GM04503 (cell line): ENCODE results near the gene SCN5A.

ENCODE experiments used
- DNase-seq: peaks from one replicate; pipeline ENCODE4 v3.0.0-alpha.2; 2012; ENCODE audit warnings: low read depth

The SCN5A gene

DNA sequence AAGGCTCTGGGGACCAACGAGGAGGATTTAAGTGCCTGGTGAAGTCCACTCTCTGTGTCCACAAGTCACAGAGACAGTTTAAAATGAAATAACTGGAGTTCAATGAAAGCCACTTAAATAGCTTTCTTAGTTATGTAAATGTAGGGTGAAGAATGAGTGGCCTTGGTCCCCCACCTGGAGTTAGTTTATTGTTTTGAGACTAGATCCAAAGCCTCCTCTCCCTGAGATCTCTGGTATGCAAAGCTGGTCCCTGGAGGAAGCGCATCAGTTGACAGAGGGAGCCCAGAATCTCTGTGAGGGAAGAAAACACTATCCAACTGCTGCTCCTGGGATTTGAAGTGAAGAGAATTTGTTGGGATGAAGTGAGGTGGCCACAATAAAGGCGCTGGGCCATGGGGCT is 112.8 kb downstream of the SCN5A start:
- DNase-seq, result no peak

DNA sequence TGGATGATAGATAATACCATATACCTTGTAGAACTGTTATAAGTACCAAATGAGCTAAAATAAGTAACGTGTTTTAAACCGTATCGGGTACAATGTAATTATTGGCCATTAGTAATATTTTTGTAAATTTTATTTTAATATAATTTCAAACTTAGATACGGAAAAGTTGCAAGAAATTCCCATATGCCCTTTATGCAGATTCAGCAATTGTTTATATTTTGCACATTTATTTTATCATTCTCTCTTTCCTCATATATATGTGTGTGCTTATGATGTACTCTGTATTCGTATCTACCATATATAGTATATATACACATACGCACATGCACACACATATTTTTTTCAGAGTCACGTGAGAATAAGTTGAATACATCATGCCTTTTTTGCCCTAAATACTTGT is 114.9 kb downstream of the SCN5A start:
- DNase-seq, result no peak

DNA sequence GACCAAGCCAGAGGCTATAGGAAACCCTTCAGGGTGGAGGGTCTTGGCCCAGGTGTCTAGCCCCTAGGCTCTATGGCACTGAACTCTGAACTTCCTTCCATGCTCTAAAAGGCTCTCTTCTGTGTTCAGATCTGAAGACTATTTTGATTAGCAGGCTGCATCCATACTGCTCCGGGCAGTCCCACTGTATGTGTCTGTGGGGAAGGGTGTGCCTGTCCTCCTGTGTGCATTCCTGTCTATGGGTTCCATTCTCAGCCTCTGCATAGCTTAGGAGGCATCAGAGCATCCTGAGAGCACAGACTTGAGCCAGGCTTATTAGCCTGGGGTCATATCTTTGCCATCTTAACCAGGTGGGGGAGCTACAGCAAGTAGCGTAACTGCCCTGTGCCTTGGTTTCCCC is 115.3 kb downstream of the SCN5A start:
- DNase-seq, result no peak

DNA sequence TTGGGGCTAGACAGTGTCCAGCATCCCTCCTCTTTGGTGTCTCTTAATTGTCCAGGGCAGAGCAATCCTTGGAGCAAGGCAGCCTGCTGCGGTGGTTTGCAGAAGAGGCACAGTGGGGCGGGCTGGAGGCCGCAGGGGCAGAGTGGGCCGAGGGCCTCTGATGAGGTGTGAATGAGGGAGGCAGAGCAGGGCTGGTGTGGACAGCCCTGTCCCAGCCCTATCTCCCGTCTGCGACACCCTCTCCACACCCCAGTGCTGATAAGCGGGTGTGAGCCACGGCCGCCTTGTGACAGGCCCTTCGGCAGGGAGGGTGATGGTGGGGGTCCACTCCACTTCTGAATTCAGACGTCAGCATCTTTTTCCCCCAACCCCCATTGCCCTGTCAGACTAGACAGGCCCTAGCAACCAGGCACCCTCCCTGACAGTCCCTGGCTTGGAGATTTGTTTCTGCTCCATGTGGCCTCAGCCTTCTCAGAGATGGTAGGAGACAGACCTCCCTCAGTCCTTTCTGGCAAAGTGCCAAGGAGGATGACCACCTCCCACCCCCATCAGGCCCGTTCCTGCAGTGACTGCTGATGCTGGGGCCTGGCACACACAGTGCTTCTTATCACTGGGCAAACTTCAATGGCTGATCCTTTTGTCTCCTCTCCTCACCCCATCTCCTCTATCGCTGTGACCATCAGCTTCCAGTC is 116.1 kb downstream of the SCN5A start:
- no peak for DNase-seq

DNA sequence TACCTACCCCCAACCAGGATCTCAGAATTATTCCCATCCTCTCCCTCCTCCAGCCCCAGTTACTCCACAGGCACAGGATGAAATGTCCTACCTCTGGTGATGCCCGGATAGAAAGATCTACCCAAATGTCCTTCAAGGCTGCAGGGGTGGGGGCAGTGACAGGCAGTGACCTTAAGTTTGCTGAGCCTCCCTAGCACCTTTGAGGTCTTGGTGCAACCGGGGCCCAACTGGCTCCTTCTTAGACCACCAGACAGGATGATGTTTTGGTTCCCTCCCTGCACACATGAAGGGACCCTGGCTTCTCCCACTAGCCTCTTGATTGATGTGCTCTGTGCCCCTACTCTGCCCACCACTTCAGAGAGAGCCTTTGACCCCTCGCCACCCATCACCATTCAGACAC is 117.0 kb downstream of the SCN5A start:
- no peak for DNase-seq

DNA sequence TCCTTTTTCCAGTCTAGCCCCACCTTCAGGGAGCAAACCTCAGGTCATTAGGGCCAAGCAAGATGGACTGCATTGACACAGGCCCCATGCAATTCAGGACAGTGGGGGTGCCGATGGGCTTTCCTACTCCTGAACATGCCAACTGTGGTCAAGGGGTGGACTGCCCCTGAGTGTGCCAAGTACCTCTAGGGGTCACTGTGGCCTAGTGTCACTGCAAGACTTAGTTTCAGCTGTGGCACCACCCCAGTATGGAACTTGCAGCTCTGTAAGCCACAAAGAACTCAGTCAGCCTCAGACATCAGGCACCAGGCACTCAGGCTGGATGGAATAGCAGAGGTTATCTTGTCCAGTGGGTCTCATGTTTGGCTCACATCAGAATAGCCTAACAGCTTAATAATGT is 121.0 kb downstream of the SCN5A start:
- DNase-seq, result no peak

DNA sequence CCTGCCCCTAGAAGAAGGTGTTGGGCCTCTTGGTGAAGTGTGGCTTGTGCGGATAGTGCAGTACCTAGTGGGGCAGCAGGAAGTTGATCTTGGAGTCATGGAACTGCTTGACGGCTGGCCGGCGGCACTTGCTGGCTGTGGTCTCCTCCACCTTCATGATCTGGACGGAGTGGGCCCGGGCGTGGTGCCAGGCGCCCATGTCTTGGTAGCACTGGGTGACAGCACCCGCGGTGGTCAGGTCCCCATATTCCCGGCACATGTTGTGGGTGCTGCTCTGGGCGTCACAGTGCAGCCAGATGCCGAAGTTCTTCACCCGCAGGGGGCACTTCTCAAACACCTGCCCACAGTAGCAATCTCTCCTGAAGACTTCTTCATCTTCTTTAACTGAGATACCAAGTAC is 122.7 kb downstream of the SCN5A start:
- DNase-seq, result no peak

DNA sequence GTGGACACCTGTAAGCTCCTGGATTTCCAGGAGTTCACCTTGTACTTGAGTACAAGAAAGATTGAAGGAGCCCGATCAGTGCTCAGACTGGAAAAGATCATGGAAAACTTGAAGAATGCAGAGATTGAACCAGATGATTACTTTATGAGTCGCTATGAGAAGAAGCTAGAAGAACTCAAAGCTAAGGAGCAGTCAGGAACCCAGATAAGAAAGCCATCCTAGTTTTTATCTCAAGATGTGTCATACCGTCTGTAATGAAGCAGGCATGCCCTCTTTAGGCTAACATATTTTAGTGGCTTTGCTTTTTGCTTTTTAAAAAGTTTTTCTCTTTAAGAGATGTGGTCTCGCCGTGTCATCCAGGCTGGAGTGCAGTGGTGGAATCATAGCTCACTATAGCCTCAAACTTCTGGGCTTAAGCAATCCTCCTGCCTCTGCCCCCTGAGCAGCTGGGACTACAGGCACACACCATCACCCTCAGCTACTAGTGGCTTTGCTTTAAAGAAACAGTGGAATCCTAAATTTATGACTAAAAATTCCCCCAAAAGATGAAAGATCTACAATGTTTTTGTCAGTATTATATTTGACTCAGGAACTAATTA is 125.2 kb downstream of the SCN5A start:
- no peak for DNase-seq

DNA sequence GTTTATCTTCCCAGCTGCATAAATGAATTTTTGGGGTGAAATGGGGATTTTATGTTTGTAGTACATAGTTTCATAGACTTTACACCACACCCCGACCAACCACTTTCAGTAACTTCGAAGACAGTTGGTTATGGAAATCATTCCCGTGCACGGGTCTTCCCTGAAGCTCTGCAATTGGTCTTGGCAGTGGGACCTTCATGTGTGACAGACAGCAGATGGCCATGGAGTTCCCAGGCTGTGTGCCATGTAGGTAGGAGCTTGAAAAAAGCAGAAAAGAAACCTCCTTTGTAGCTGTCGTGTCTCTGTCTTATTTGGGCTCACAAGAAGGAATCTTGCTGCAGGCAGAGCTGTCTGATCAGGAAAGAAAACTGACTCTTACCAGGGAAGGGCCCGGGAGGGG is 127.5 kb downstream of the SCN5A start:
- no peak for DNase-seq

DNA sequence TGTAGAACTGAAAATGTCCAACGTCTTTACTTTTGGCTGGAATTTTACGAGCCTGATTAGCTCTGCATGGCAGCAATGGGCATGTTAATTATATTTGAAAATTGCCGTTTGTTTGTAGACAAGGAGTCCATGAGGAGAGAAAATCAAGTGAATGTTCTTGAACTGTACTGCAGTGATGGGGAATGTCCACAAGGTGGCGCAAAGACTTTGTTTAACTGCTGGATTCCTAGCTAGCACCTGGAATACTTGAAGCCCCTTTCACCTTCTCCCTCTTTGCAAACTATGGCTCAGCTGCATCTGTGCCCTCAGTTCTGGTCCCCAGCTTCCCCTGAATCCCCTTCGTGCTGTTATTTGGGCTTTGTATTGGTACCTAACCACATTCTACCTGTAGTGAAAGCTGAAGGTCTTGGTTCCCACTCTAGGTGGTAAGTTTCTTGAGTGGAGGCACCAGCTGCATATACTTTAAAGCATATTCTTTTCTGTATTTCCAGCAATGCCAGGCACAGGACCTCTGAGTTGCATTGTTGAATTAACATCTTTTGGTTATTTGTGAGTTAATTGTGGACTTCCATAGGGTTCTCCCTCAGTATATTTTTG is 128.0 kb downstream of the SCN5A start:
- DNase-seq, result no peak

DNA sequence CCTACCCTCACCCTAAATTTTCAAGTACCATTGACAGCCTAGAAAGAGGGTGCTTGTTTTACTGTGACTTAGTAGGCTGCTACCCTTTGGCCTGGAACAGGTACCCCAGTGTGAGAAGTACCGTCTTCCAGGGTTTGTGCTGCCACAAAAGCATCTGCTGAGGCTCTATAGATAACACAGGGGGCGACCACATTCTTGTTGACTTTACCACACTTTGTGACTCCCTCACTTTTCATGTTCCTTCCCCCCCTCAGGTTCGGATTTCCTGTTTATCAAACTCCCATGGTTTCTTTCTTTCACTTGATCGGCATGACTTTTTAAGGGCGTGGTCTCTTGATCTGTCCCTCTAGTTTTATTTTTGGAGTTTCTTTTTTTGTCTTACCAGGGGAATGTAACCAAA is 129.8 kb downstream of the SCN5A start:
- DNase-seq, result no peak

DNA sequence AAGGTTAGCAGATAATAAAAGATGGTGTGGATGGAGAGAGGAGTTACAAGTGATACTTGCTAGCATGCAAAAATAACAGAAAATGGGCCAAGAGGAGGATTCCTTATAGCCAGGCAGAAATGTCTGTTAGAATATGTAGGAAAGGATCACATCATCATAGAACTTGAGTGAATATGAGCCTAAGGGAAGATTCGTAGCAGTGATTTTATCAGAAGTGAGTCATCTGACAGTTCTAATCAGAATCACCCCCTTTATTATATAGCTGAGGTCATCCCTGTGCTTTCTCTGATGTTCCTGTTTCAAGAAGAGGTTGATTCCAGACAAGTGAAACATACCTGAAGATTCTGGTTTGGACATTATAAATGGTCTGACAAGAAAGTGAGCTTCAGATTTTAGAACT is 130.5 kb downstream of the SCN5A start:
- no peak for DNase-seq

DNA sequence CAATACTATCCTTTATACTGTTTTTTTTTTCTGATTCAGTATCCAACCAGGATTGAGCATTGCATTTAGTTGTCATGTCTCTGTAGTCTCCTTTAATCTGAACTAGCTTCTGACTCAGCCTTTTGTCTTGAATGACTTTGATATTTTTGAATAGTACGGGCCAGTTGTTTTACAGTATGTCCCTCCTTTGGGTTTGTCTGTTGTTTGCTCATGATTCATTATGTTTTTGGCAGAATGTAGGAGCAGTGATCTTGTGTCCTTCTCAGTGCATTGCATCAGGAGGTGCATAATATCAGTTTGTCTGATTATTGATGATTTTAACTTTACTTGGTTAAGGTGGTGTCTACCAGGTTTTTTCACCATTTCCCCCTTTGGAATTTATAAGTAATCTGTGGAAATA is 132.8 kb downstream of the SCN5A start:
- DNase-seq, result no peak

DNA sequence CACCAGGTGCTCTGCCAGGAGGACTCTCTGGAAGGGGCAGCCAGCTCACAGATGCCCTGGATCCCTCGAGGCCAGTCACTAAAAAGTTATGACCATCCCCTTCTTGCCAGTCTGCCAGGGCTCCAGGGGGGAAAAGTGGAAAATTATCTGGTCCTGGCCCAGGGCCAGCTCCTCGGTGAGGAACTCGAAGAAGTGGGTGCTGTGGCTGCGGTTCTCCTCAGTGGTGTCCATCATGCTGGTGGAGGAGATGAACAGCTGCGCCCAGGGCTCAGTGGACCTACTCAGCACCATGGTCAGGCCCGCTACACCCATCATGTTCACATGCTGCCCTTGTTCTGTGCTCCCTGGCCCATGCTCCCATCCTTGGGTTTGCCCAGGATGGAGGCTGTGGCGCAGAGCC is 134.1 kb downstream of the SCN5A start:
- DNase-seq, result no peak

DNA sequence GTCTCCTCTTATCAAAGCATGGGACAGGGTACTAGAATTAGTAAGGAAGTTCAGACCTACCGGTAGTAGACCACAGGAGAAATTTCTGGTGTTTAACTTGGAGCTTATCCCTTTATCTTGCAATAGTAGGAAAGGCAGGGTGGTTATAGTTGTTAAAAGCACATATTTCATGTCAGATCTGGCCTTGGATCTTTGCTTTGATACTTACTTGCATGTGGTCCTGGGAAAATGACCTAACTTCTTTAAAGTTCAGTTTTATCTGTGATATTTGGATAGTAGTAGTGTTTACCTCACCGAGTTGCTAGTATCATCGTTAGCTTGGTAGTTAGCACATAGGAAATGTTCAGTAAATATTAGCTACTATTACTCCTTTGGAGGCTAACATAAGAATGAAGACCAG is 137.9 kb downstream of the SCN5A start:
- DNase-seq, result no peak

DNA sequence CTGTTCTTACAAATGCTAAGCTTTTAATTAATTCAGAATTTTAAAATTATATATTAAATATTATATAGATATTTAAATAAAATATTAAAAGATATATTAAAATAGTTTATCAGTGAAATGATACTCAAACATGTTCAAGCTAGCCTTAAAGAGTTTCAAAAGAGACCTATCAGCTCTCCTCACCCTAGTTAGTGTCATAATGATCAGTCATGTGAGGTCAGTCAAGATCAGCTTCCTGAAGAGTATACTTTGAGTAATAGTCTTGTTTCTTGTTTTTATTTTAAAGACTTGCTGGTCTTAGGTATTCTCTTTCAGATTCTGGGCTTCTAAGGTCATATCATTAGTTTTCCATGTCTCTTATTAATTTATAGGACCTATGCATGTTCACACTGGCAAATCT is 138.9 kb downstream of the SCN5A start:
- no peak for DNase-seq

DNA sequence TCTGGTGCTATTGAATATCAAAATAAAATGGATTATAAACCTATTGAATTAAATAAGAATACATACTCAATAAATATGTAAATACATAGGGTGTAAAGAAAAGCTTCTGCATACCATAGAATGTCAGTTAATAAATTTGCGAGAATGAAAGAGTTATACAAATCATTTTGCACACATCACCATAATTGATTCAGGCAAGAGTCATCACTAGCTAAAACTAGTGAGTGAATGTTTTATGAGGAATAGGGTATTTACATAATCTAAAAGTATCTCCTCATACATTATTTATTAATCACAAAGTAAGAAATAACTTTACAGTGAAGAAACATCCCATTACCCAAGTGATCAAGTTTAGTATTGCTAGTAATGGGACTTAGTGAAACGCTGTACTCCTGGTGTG is 139.8 kb downstream of the SCN5A start:
- DNase-seq, result no peak

DNA sequence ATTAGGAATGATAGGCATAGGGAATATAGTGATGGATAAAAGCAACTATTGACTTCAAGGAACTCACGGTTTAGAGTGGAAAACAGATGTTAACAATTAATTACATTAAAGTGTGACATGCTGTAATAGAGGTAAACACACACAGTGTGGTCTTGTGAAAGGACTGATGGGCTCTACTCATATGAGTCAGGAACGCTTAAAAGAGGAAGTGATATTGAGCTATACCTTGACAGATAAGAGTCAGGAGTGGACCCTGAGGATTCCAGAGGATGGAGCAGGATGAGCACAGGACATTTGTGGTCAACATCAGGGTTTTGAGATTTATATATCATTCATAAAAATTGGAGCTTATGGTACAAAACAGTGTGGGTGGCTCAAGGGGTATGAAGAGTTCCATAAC is 142.4 kb downstream of the SCN5A start:
- no peak for DNase-seq

DNA sequence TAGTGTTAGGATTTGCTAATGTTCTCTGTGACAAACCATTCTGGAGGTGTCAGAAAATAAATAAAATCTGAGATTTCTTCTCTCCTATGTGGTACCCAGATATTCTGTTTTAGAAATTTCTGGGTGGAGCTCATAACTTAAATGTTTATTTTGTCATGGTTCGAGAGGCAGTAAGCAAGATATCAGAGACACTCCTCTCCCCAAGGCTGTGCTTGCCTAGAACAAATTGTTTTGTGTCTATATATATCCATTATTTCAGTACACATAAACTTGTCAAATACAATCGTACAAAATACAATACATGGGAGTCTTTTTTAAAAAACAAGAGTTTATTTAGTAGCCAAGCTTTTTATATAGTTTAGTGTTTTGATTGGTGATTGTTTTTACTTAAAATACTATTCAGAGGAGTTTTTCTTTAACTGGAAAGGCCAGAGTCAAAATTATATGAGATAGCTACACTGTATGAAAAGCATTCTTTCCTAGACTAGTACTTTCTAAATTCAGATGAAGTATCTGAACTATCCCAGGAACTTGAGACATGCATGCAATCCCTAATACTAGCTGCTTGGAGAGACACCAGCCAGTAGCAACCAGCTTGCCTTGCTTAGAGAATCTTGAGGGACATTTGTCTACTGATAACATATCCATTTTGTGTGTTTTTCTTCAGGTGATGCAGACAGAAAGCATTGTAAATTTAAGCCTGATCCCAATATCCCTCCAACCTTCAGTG is 148.6 kb downstream of the SCN5A start:
- DNase-seq, result no peak
